K562 (cell line): ENCODE results near the gene SPRING1.

Experiments
- ATF3 ChIP-seq, 2 experiments: fragments of 450-650 bp in 1 of 2; sonication (generic) in 1 of 2; formaldehyde crosslinking in 1 of 2; IDR thresholded peaks in 1 of 2; conservative IDR thresholded peaks in 1 of 2; 2 replicates each; pipeline versions ENCODE4 v1.6.1 to v1.8.1; 2016 to 2023; ENCODE audit warnings: mild to moderate bottlenecking in 2 of 2, moderate library complexity in 2 of 2, inconsistent platforms in 1 of 2, missing genetic modification reagents in 1 of 2
- CEBPB ChIP-seq: fragments of 450-650 bp; IDR thresholded peaks from 2 replicates; pipeline ENCODE4 v1.6.1; 2016; ENCODE audit warnings: missing genetic modification characterization, missing compliant biosample characterization
- DNMT1 ChIP-seq: fragments of 450-650 bp; IDR thresholded peaks from 2 replicates; pipeline ENCODE4 v1.6.1; 2016; ENCODE audit warnings: antibody characterized with exemption, mild to moderate bottlenecking
- EZH2 ChIP-seq: IDR thresholded peaks from 2 replicates; pipeline ENCODE4 v1.6.1; 2012; ENCODE audit warnings: low read depth, mild to moderate bottlenecking, inconsistent platforms, low read length, borderline replicate concordance
- GATA2 ChIP-seq: sonication (generic); formaldehyde crosslinking; IDR thresholded peaks from 2 replicates; pipeline ENCODE4 v1.4.0; 2020; ENCODE audit warnings: mild to moderate bottlenecking, missing genetic modification reagents
- L3MBTL2 ChIP-seq: fragments of 450-650 bp; IDR thresholded peaks from 2 replicates; pipeline ENCODE4 v1.6.1; 2016; ENCODE audit warnings: mild to moderate bottlenecking, moderate library complexity
- LEF1 ChIP-seq: fragments of 450-650 bp; IDR thresholded peaks from 2 replicates; pipeline ENCODE4 v1.6.1; 2016; ENCODE audit warnings: mild to moderate bottlenecking
- MYNN ChIP-seq, 2 experiments: sonication (generic); formaldehyde crosslinking in 1 of 2; IDR thresholded peaks; 2 replicates each; pipeline versions ENCODE4 v1.5.0 to v1.6.1; 2016 to 2020; ENCODE audit warnings: antibody characterized with exemption in 1 of 2, missing genetic modification reagents in 1 of 2
- NFIC ChIP-seq: fragments of 450-650 bp; IDR thresholded peaks from 2 replicates; pipeline ENCODE4 v1.6.1; 2017; ENCODE audit warnings: mild to moderate bottlenecking, inconsistent platforms
- POLR3A ChIP-seq: IDR thresholded peaks from 2 replicates; pipeline ENCODE4 v1.6.1; 2011; ENCODE audit warnings: borderline replicate concordance, mild to moderate bottlenecking, moderate library complexity; ENCODE audit not compliant: insufficient read length, insufficient read depth; ENCODE audit errors: extremely low read depth
- TAF1 ChIP-seq: IDR thresholded peaks from 2 replicates; pipeline ENCODE4 v1.6.1; 2011; ENCODE audit warnings: mild to moderate bottlenecking, low read length, moderate library complexity; ENCODE audit not compliant: insufficient read depth, control insufficient read depth, severe bottlenecking; ENCODE audit errors: extremely low read depth
- TEAD4 ChIP-seq, 2 experiments: sonication (generic) in 1 of 2; formaldehyde crosslinking in 1 of 2; IDR thresholded peaks; 2 replicates each; pipeline versions ENCODE4 v1.6.1 to v1.8.0; 2012 to 2022; ENCODE audit warnings: borderline replicate concordance in 1 of 2, inconsistent platforms in 1 of 2, low read length in 1 of 2, mild to moderate bottlenecking in 1 of 2, missing genetic modification reagents in 1 of 2
- TF ChIP-seq, protein P1 (sequence below): sonication (generic); formaldehyde crosslinking; IDR thresholded peaks from 2 replicates; pipeline ENCODE4 v1.8.0; 2023; ENCODE audit warnings: mild to moderate bottlenecking, missing genetic modification reagents
- TF ChIP-seq, protein P2 (sequence below), 3 experiments: IDR thresholded peaks in 2 of 3; conservative IDR thresholded peaks in 1 of 3; 2 replicates each; pipeline ENCODE4 v1.5.1; 2011 to 2012; ENCODE audit warnings: low read length in 3 of 3, mild to moderate bottlenecking in 3 of 3, control low read depth in 2 of 3, improper control_type of control experiment in 1 of 3, inconsistent platforms in 1 of 3, low read depth in 1 of 3, mixed read lengths in 1 of 3, moderate library complexity in 1 of 3; ENCODE audit not compliant: insufficient read depth in 2 of 3

- TF ChIP-seq POLR3A (no peak), MYNN (IDR thresholded peaks at IDR 0.05) (no peak), MYNN (CRISPR knock-in tag; IDR thresholded peaks at IDR 0.05) (no peak), ATF3 (IDR thresholded peaks at IDR 0.05) (no peak), ATF3 (CRISPR knock-in tag; conservative IDR thresholded peaks at IDR 0.05) (no peak), GATA2 (no peak), NFIC (no peak), TAF1 (no peak), LEF1 (no peak), L3MBTL2 (no peak), EZH2 (no peak), DNMT1 (no peak), CEBPB (tag) (no peak), TEAD4 (IDR thresholded peaks at IDR 0.05; ENCODE audit: low read length) (no peak), TEAD4 (CRISPR knock-in tag; IDR thresholded peaks at IDR 0.05; ENCODE audit: borderline replicate concordance) (no peak)
- TF ChIP-seq, protein P1, sequence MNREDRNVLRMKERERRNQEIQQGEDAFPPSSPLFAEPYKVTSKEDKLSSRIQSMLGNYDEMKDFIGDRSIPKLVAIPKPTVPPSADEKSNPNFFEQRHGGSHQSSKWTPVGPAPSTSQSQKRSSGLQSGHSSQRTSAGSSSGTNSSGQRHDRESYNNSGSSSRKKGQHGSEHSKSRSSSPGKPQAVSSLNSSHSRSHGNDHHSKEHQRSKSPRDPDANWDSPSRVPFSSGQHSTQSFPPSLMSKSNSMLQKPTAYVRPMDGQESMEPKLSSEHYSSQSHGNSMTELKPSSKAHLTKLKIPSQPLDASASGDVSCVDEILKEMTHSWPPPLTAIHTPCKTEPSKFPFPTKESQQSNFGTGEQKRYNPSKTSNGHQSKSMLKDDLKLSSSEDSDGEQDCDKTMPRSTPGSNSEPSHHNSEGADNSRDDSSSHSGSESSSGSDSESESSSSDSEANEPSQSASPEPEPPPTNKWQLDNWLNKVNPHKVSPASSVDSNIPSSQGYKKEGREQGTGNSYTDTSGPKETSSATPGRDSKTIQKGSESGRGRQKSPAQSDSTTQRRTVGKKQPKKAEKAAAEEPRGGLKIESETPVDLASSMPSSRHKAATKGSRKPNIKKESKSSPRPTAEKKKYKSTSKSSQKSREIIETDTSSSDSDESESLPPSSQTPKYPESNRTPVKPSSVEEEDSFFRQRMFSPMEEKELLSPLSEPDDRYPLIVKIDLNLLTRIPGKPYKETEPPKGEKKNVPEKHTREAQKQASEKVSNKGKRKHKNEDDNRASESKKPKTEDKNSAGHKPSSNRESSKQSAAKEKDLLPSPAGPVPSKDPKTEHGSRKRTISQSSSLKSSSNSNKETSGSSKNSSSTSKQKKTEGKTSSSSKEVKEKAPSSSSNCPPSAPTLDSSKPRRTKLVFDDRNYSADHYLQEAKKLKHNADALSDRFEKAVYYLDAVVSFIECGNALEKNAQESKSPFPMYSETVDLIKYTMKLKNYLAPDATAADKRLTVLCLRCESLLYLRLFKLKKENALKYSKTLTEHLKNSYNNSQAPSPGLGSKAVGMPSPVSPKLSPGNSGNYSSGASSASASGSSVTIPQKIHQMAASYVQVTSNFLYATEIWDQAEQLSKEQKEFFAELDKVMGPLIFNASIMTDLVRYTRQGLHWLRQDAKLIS (CRISPR knock-in tag): no peak
- TF ChIP-seq, protein P2, sequence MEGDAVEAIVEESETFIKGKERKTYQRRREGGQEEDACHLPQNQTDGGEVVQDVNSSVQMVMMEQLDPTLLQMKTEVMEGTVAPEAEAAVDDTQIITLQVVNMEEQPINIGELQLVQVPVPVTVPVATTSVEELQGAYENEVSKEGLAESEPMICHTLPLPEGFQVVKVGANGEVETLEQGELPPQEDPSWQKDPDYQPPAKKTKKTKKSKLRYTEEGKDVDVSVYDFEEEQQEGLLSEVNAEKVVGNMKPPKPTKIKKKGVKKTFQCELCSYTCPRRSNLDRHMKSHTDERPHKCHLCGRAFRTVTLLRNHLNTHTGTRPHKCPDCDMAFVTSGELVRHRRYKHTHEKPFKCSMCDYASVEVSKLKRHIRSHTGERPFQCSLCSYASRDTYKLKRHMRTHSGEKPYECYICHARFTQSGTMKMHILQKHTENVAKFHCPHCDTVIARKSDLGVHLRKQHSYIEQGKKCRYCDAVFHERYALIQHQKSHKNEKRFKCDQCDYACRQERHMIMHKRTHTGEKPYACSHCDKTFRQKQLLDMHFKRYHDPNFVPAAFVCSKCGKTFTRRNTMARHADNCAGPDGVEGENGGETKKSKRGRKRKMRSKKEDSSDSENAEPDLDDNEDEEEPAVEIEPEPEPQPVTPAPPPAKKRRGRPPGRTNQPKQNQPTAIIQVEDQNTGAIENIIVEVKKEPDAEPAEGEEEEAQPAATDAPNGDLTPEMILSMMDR (IDR thresholded peaks at IDR 0.05 in 2 of 3, conservative IDR thresholded peaks at IDR 0.05 in 1 of 3; ENCODE audit: insufficient read depth in 2 of 3, low read depth in 1 of 3, low read length in 3 of 3): no peak
Observed at GRCh38 chr12:116771651-116772050, 33.8 kb upstream of the SPRING1 start.
